ENCODE measurements around the gene UGT2A1. TPM values are rescaled to one million over a fixed set of nuclear protein-coding genes. Genes with fewer than 3 reads are reported as not detected.

The UGT2A1 gene
- total RNA-seq, 6 experiments from 2014 or later: 0.24 to 23.9 (median 1.3) TPM

- H3K9me3 ChIP-seq: no peaks in the 10 kb centered on the region
- H3K4me3 ChIP-seq: no peak overlapping the region
- H3K27me3 ChIP-seq: no peaks in the 10 kb centered on the region
- ATAC-seq (peak; percentile 75 to 95 (median 86)), DNase-seq (no peak)
- 20% methylated on average over 1 of the region's 1 CpG for WGBS (ENCODE audit: insufficient coverage, low coverage, low lambda C conversion rate, missing lambda C conversion rate)
- TF ChIP-seq POLR2A (IDR thresholded peaks at IDR 0.05) (no peak), CTCF (IDR thresholded peaks at IDR 0.05) (no peak)
- peak overlapping the region in 2 of 3 donors; percentile 43 to 76 for H3K27ac ChIP-seq
- peaks cover 0 to 16% (median 6%) of the 10 kb centered on the region in 4 donors for H3K4me1 ChIP-seq
- intact Hi-C loops (cut with DNase I): no loop called here
- no peaks in the 10 kb centered on the region for H3K36me3 ChIP-seq
These were observed 84.3 kb downstream of the UGT2A1 start for GRCh38 chr4:69568787-69569186.

GRCh38 chr4:69563424-69563823, 89.6 kb downstream of the UGT2A1 start:
- Histone ChIP-seq H3K4me3 (no peak overlapping the region), H3K27me3 (no peaks in the 10 kb centered on the region), H3K9me3 (no peaks in the 10 kb centered on the region), H3K4me1 (peaks cover 0 to 4% (median 0%) of the 10 kb centered on the region in 4 donors), H3K27ac (no peak overlapping the region), H3K36me3 (no peaks in the 10 kb centered on the region)
- TF ChIP-seq CTCF (IDR thresholded peaks at IDR 0.05) (no peak), POLR2A (IDR thresholded peaks at IDR 0.05) (no peak)
- DNase-seq (no peak), ATAC-seq (no peak)
- WGBS (ENCODE audit: insufficient coverage, low coverage, low lambda C conversion rate, missing lambda C conversion rate): 77% methylated on average over 2 of the region's 2 CpGs
- intact Hi-C loops (cut with DNase I): no loop called here

- no peaks in the 10 kb centered on the region for H3K27me3 ChIP-seq
- H3K36me3 ChIP-seq: no peaks in the 10 kb centered on the region
- WGBS (ENCODE audit: insufficient coverage, low coverage, low lambda C conversion rate, missing lambda C conversion rate): 38% methylated on average over 2 of the region's 2 CpGs
- intact Hi-C loops (cut with DNase I): no loop called here
- H3K4me3 ChIP-seq: no peak overlapping the region
- ATAC-seq: no peak
- H3K4me1 ChIP-seq: peaks cover 0 to 12% (median 1%) of the 10 kb centered on the region in 4 donors
- H3K27ac ChIP-seq: no peak overlapping the region
- no peaks in the 10 kb centered on the region for H3K9me3 ChIP-seq
- no peak for TF ChIP-seq POLR2A (IDR thresholded peaks at IDR 0.05)
- TF ChIP-seq CTCF (IDR thresholded peaks at IDR 0.05): no peak
- DNase-seq: no peak
These were observed 103.4 kb downstream of the UGT2A1 start for GRCh38 chr4:69549651-69550050.

- TF ChIP-seq CTCF (IDR thresholded peaks at IDR 0.05) (no peak), POLR2A (IDR thresholded peaks at IDR 0.05) (peak; percentile 48)
- Histone ChIP-seq H3K4me1 (peaks cover 0 to 18% (median 4%) of the 10 kb centered on the region in 4 donors), H3K36me3 (no peaks in the 10 kb centered on the region), H3K9me3 (no peaks in the 10 kb centered on the region), H3K27me3 (no peaks in the 10 kb centered on the region), H3K27ac (peak overlapping the region; percentile 33 to 90 (median 82)), H3K4me3 (peak overlapping the region in 2 of 3 donors; percentile 19 to 38)
- intact Hi-C loops (cut with DNase I): no loop called here
- DNase-seq (no peak), ATAC-seq (peak; percentile 59 to 81 (median 72))
- WGBS (ENCODE audit: insufficient coverage, low coverage, low lambda C conversion rate, missing lambda C conversion rate): 19% methylated on average over 6 of the region's 6 CpGs
These were observed 106.8 kb downstream of the UGT2A1 start for GRCh38 chr4:69546134-69546765.

Small RNA genes lying within 50 kb of the gene (small RNA-seq; reads per million reads assigned to genes)
- 0 reads per million in 2 experiments for gene UGT2A2

Other genes starting within 250 kb of the UGT2A1 start
- 1,000 to 10,000 TPM in 1 of 6 experiments, 100 to 1,000 TPM in 5; 397 to 2,108 (median 641) TPM for gene UGT2B4, start 157.3 kb downstream of the UGT2A1 start, total RNA-seq
- gene UGT2A2, start 13.6 kb downstream of the UGT2A1 start, total RNA-seq: not detected
- 10 to 100 TPM in 5 of 6 experiments, 1 to 10 TPM in 1; 10.0 to 66.3 (median 31.4) TPM for gene SULT1B1, start 107.4 kb upstream of the UGT2A1 start, total RNA-seq
- 10 to 100 TPM in 2 of 6 experiments, 1 to 10 TPM in 4; 5.1 to 22.3 (median 6.6) TPM for gene SULT1E1, start 206.9 kb upstream of the UGT2A1 start, total RNA-seq